GM19025 (cell line): ENCODE data around the gene PKD2.

ENCODE experiments used
- ATAC-seq: cut with Tn5 transposase; IDR thresholded peaks from one replicate; pipeline ENCODE4 v1.9.1; 2021; ENCODE audit warnings: mild to moderate bottlenecking, low read depth, moderate library complexity; ENCODE audit not compliant: unreplicated experiment

PKD2 gene

DNA sequence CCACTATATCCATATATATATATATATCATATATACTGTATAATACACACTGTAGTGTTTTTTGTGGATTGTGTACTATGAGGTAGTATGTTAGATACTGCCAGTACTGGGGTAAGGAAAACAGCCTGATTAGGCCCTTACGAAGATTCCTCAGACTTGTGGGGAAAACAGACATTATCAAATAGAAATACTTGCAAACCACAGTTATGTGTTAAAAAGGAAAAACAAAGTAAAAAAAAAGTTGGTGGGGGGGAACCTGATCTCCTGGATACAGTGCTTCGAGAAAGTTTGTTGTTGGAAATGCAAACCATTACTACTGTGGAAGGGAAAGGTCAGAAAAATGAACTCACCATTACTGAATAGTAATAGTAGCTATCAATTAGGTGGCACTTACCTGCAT, 53.0 kb downstream of the PKD2 start:
- ATAC-seq, result no peak

DNA sequence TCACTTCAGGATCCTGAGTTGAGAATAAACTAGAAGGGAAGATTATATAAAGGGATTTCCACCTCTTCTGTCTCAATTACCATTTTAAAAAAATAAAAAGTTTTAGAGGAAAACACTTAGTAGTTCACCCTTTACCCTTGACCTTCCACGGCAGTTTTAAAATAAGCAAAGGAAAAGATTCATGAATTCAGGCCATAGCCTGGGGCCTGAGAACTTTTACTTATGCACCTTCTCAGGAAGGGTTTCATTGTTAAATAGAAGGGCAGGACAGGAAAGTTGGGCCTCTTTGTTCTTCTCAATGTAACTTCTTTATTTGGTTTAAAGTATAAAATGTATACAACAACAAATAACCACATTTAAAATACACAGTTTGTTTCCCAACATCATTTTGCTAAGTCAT, 54.9 kb downstream of the PKD2 start:
- no peak for ATAC-seq

DNA sequence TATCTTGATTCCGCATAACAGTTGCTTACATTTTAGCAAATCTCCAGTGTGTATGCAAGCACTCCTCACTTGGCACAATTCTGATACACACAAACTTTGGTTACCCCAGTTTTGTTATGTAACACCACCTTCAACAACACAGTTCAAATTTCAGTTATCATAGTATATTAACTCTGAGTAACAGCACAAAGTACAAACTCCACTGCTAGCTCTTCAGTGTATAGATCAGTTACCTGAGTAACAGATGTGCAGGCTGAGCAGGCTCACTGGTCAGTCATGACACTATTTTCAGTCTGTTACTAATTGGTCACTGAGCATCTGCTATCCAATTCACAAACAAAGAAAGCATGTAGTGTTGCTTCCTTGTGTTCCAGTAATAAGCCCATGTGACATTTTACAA, 55.4 kb downstream of the PKD2 start:
- ATAC-seq, result no peak

DNA sequence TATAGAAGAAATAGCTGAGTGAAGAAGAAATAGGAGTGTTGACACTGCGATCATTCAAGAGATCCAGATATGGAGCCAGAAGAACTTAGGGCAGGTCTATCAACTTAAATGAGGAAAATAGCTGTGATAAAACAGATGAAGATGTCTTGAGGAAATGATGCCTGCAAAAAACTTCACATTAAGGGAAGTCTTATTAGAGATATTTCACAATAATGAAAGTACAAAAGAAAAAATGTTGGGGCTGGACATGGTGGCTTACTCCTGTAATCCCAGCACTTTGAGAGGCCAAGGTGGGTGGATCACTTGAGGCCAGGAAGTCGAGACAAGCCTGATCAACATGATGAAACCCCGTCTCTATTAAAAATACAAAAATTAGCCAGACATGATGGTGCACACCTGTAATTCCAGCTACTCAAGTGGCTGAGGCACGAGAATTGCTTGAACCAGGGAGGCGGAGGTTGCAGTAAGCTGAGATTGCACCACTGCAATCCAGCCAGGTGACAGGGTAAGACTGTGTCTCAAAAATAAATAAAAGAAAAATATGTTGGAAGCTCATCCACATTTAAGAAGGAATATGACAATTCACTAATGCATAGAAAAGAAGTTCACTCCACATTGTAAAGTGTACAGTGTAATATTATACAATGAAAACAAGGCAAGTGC, 56.3 kb downstream of the PKD2 start:
- ATAC-seq, result no peak

DNA sequence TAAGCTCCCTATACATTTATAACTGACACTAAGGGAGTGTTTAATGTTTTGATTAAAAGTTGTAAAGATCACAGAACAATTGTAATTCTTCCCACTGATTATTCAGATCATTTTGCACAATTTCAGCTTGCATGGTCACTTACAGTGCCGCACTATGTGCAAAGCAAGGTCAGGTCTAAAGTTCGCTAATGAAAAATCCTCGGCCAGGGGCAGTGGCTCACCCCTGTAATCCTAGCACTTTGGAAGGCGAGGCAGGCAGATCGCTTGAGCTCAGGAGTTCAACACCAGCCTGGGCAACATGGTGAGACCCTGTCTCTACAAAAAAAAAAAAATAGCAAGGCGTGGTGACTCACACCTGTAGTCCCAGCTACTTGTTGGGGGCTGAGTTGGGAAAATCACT, 57.0 kb downstream of the PKD2 start:
- no peak for ATAC-seq

DNA sequence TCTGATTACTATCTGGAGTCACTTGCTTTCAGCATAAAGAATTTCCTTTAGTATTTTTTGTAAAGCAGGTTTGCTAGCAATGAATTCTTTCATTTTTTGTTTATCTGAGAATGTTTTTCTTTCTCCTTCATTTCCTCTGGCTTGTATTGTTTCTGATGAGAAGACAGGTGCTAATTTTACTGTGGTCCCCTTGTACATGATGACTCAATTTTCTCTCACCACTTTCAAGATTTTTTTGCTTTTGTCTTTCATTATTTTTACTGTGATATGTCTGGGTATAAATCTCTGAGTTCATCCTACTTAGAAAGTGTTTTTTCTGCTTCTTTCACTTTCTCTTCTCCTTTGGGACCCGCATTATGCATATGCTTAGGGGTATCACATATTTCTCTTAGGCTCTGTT, 62.6 kb downstream of the PKD2 start:
- ATAC-seq, result no peak

DNA sequence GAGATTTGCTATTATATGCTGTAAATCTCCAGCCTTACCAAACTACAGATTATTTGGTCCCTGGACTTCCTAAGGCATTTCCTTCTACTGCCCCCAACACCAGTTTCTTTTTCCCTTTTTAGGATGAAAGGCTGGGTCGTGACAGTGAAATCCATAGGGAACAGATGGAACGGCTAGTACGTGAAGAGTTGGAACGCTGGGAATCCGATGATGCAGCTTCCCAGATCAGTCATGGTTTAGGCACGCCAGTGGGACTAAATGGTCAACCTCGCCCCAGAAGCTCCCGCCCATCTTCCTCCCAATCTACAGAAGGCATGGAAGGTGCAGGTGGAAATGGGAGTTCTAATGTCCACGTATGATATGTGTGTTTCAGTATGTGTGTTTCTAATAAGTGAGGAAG, 67.9 kb downstream of the PKD2 start:
- no peak for ATAC-seq

DNA sequence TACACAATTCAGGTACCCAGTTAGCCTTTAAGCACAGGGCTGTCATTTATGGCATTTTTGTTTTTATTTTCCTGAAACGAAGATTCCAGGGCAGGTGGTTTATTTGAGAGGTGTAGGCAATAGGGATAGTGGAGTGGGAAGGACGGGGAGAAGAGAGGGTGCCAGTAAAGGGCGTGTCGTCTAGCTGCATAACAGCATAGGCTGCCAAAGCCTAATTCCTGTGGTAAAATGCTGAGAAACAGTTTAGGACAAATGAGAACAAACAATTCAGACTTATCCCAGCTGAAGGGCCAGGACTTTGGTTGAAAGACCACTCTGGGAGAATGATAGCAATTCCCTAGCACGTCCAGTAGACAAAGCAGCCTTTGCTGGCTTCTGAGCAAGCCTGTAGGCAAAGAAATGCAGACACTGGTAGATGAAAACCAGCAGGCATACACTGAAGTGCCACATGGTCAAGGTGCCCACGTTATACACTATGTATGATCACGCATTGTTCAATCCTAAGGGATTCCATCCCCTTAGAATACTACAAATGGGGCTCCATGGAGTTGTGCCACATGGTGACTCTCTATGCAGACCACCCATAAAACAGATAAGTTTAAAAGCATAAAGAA, 70.6 kb downstream of the PKD2 start:
- no peak for ATAC-seq

DNA sequence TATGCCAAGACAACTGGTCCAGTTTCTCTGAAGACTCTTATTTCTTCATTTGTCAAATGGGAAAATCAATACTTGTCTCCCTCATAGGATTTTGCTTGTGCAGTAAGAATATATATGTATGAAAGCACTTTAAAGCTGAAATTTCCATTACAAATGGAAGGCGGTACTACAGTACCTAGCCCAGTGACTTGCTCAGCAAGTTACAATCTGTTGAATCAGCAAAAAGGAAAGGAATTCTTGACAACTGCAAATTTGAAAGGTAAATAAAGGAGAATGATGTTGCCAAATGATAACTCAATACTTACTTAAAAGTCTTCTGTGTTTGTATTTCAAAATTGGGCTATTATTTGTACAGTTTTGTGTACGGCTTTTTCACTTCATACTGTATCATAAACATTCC, 71.1 kb downstream of the PKD2 start:
- no peak for ATAC-seq

DNA sequence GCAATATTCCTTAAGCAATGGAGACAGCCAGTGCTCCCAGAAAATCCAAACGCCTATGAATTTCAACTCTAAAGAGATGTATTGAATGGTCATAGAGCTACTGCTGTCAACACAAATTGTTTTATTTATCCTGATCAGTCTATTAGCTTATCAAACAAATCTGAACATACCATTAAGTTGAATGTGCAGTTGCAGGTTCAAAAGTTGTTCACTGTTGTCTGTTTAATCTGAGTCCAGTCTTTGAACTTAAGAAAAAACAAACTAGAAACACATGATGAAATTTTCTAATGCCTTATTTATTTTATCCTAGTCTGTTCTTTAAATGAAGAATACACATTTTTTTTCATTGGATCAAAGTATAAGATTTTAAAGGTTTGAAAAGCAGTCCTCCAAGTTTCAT, 73.2 kb downstream of the PKD2 start:
- ATAC-seq, result no peak

DNA sequence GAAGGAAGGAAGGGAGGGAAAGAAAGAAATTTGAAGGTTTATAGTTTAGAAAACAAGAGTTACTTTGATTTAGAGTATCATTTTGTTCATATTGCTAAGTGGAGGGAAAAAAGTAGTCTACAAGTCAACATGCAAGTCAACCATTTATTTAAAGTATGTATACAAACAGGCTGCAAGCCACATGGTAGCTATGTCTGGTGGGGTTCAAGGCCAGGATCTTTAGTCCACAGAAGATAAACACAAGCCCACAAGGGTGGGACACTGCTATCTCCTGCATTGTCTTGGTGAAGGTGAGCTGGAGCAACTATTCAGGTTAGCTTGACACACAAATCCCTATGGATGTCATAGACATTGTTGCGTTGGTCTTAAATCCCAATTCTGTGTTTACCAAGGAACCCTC, 79.6 kb downstream of the PKD2 start:
- no peak for ATAC-seq

DNA sequence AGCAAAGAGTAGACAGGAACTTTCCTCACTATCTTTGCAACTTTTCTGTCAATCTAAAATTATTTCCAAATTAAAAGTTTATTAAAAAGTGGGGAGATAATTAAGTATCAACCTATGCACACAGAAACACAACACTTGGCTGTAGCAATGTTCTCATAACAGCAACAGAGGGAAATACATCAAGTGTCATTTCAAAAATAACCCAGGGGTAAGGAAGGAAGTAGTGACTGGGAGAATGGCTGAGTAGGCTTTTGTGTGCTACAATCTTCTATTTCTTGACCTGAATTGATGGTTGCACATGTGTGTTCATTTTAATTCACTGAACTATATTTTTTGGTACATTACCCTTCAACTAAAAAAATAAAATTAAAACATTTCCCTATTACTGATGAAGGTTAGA, 83.5 kb downstream of the PKD2 start:
- ATAC-seq, result no peak

DNA sequence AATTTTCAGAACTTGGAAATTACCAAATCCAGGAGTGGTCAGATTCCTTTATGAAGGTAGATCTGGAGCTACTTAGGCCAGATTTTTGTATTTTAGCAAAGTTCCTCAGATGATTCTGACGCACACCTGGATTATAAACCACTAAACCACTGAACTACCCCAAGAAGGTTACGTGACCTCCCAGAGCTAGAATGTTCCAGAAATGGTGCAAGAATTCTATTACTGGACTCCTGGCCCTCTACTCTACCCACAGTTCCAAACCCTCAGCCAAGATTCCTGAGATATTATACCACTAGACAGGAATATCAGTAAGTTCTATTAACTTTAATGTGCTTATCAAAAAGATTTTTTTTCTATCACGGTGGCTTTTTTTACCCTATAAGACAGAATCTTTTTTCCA, 83.9 kb downstream of the PKD2 start:
- no peak for ATAC-seq

DNA sequence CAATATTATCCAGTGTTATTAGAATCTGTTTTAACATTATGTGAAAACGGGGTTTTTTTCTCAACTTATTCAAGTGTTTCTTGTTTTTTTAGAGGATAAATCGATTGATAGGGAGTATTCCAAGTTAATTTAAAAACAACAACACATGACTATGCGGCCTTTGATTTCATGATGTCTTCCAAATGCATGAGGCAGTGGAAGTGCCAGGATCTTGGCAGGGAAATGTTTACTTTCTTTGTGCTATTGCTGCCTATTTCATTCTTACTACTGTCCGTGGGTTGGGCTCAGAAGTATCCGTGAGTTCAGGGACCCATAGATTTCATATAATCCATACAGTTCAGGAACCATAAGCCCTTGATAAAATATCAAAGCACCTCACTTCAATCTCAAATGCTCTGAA, 86.4 kb downstream of the PKD2 start:
- ATAC-seq, result no peak

DNA sequence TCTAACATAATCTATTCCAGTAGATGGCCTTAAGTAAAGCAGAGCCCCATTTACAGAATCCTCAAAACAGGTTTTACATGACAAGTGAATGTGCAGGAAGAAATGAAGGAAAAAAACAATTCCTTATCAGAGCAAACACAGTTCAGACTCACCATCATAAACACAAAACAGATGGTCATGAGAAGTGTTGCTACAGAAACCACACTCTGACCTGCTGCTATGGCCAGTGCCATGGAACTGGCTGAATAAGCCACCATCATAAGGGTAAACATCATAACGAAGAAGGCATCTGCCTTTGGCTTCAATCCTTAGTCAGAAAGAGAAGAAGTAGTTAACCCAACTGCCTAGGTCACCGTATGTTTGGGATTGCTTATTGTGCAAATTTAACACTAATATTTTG, 89.9 kb downstream of the PKD2 start:
- ATAC-seq, result no peak

DNA sequence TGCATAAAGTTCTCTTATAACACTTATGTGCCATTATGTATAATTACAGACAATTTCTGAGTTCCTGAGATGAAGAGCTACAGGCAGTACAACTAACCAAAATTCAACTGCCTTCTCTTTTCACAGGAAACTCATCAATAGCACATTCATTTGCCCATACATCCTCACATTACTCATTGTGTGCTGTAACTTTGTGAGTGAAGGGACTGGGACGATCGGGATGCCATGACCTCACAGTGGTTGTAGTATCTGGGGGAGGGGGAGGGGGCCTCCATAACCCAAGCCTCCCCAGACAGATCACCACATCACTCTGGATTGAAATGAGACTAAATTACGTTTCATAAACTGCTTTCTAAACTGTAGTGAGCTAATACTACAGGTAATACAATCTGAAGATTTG, 90.3 kb downstream of the PKD2 start:
- ATAC-seq, result no peak

DNA sequence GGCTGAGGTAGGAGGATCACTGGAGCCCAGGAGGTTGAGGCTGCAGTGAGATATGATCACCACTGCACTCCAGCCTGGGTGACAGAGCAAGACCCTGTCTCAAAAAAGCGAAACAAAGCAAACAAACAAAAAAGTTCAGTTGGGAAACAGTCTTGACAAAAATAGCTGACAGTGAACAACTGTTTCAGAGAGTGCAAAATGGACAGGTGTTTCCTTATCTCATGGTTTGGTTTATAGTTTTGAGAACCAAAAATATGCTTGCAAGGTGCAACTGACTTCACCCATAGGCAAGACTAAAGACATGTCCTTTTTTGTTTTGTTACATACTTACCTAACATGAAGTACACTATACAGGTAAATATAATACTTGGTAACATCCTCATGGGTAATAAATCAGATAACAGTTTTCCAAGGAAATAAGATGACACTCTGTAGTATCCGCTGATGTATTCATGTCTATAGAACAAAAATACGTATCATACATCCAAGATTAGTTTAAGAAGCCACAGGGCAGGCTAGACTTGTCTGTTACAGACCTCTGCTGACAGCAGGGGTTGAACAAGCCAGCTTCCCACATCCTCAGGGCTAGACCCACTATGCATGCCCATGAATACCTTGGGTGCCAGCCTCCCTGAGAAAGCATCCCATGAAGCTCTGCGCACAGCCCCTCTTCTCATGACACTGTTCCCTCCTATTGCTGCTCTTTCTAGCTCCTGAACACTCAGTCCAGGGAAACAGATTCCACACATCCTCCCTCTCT, 91.7 kb downstream of the PKD2 start:
- ATAC-seq, result no peak

DNA sequence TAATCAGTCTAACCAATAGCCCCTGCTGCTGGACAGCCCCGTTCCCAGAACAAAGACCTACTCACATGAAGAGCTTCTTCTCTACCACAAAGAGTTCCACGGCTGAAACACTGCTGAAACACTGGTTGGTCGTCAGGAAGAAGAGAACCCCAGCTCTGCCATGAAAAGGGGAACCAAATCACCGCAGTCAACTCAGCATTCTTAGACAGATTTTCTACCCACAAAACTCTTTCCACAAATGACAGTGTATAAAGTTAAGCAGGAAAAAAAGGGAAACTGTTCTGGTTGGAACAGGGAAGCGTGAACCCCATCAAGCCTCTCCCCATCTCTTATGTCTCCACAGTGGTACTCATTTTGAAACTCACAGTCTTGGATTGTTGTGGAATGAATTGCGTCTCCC, 93.7 kb downstream of the PKD2 start:
- no peak for ATAC-seq

DNA sequence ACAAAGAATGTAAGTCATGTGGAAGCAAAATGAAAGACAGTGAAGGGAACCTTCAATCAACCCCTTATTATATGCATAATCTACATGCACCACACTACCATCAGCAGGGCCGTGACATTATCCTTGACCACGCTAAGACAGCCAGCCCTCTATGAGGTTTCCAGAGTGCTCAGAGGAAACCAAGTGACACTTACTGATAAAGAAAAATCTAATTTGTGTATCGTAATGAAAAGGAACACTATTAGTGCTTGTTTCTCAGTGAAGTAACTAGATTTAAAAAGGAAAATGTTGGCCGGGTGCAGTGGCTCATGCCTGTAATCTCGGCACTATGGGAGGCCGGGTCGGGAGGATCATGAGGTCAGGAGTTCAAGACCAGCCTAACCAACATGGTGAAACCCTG, 94.6 kb downstream of the PKD2 start:
- ATAC-seq, result no peak

DNA sequence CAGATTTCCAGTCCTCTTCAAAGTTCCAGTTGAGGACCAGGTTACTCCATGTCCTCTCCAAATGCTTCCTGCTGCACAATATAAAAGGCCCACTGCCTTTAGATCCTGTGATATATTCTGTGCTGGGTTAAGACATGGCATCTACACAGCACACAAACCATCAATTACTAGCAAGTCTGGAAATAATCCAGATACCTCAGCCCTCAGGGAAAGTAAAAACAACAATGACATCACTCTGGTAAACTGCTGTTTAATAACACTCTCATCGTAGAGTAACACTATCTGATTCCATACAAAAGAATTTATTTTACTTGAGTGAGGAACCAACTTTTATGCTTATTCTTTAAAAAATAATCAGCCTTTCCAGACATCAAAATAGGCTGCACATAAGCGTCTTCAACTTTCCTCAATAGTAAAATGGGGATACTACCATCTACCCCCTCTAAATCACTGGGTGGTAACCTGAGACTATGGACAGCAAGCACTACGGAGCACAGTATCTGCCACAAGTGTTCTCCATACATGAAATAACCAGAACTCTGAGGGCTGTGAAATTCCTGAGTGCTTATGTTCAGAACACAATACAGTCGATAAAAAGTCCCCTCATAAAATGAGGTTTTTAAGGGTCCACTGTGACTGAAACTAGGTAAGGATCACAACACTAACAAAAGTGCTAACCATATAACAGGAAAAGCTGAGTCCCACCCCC, 97.6 kb downstream of the PKD2 start:
- no peak for ATAC-seq

DNA sequence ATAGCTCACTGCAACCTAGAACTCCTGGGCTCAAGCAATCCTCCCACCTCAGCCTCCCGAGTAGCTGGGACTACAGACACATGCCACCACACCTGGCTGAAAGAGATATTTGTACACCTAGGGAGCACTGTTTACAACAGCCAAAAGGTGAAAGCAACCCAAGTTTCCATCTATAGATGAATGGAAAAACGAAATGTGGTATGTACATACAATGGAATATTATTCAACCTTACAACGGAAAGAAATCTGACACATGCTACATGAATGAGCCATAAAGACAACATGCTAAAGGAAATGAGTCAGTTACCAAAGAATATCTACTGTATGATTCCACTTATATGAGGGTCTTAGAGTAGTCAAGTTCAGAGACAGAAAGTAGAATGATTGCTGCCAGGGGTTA, 98.8 kb downstream of the PKD2 start:
- ATAC-seq, result no peak
